GM12878 (cell line): ENCODE results near the gene GOLGA6D. TPM values are rescaled to one million over a fixed set of nuclear protein-coding genes. Genes with fewer than 3 reads are reported as not detected.

Source experiments
- ATAC-seq: fragments of 200-7000 bp; cut with Tn5 transposase; 3 replicates; pipeline ENCODE4 v1.9.1; 2020; ENCODE audit warnings: mild to moderate bottlenecking, moderate library complexity
- BruUV-seq: library from RNA; stranded (reverse); fragments of 400-500 nt; replicated peaks from 2 replicates; lab custom pipeline; 2021; lab: Mats Ljungman, UMichigan
- CTCF ChIA-PET: fragments of 300-600 bp; sonication (Branson Sonifier 250); formaldehyde crosslinking; extraction: SDS; loops from one replicate; lab custom pipeline; 2021; ENCODE audit warnings: inconsistent platforms; lab: Yijun Ruan, JAX
- POLR2A ChIA-PET: fragments of 350-600 bp; formaldehyde crosslinking; extraction: SDS; loops from one replicate; lab custom pipeline; 2021; ENCODE audit warnings: inconsistent platforms; lab: Charles Lee
- RAD21 ChIA-PET: fragments of 300-600 bp; sonication (Branson Sonifier 250); formaldehyde crosslinking; loops from one replicate; lab custom pipeline; 2023; ENCODE audit warnings: antibody characterized with exemption; ENCODE audit not compliant: unreplicated experiment; lab: Charles Lee
- SMC1A ChIA-PET: fragments of 300-600 bp; sonication (Branson Sonifier 250); formaldehyde crosslinking; loops from one replicate; lab custom pipeline; 2023; ENCODE audit not compliant: unreplicated experiment, uncharacterized antibody; lab: Charles Lee
- DNase-seq: peaks from one replicate; pipeline ENCODE4 v3.0.0-alpha.2; 2011; ENCODE audit warnings: low read depth, low spot score
- FAIRE-seq: peaks from 3 replicates; lab custom pipeline; 2011; peaks lifted over from hg19 to GRCh38; lab: Jason Lieb, UNC
- H2AFZ ChIP-seq: 2 replicates; pipeline ENCODE4 v1.6.0; 2011; ENCODE audit warnings: low read depth, low read length, control low read depth; ENCODE audit not compliant: control insufficient read depth
- H3K27ac ChIP-seq: 2 replicates; pipeline ENCODE4 v1.5.1; 2011; ENCODE audit warnings: control low read depth; ENCODE audit not compliant: control insufficient read depth, insufficient read depth
- H3K27me3 ChIP-seq, 2 experiments: replicated peaks in 1 of 2; 2 replicates each; pipeline versions ENCODE4 v1.6.0 to v1.6.1; 2011; ENCODE audit warnings: low read length in 1 of 2; ENCODE audit not compliant: control insufficient read depth in 2 of 2, insufficient read depth in 2 of 2
- H3K36me3 ChIP-seq, 2 experiments: 2 replicates each; pipeline ENCODE4 v1.5.1; 2011; ENCODE audit warnings: low read length in 1 of 2; ENCODE audit not compliant: control insufficient read depth in 2 of 2, insufficient read depth in 2 of 2
- H3K4me1 ChIP-seq: 2 replicates; pipeline ENCODE4 v1.6.1; 2011; ENCODE audit warnings: mild to moderate bottlenecking, low read length, moderate library complexity, mixed read lengths; ENCODE audit not compliant: control insufficient read depth, insufficient read depth
- H3K4me2 ChIP-seq: 2 replicates; pipeline ENCODE4 v1.6.0; 2011; ENCODE audit warnings: control low read depth; ENCODE audit not compliant: control insufficient read depth, insufficient read depth
- H3K4me3 ChIP-seq: fragments of 200-600 bp; sonication (generic); 2 replicates; pipeline ENCODE4 v1.5.1; 2016
- H3K79me2 ChIP-seq: 2 replicates; pipeline ENCODE4 v1.6.0; 2011; ENCODE audit warnings: low read length; ENCODE audit not compliant: control insufficient read depth, insufficient read depth
- H3K9ac ChIP-seq: 2 replicates; pipeline ENCODE4 v1.8.0; 2011; ENCODE audit warnings: low read length, control low read depth, mixed read lengths; ENCODE audit not compliant: control insufficient read depth, insufficient read depth
- H3K9me3 ChIP-seq: replicated peaks from 3 replicates; pipeline ENCODE4 v1.5.1; 2011; ENCODE audit warnings: mild to moderate bottlenecking, low read length; ENCODE audit not compliant: control insufficient read depth, insufficient read depth
- H4K20me1 ChIP-seq: 2 replicates; pipeline ENCODE4 v1.6.0; 2011; ENCODE audit not compliant: control insufficient read depth, insufficient read depth
- CHD4 ChIP-seq: fragments of 200-600 bp; sonication (generic); IDR thresholded peaks from 2 replicates; pipeline ENCODE4 v1.6.1; 2016; ENCODE audit warnings: mild to moderate bottlenecking
- CREB1 ChIP-seq: IDR thresholded peaks from 2 replicates; pipeline ENCODE4 v1.6.1; 2012; ENCODE audit warnings: low read depth, mild to moderate bottlenecking, inconsistent platforms
- EZH2 ChIP-seq: IDR thresholded peaks from 2 replicates; pipeline ENCODE4 v1.6.1; 2012; ENCODE audit warnings: low read depth, mild to moderate bottlenecking, control low read depth, inconsistent platforms, low read length, borderline replicate concordance; ENCODE audit not compliant: control insufficient read depth
- GATAD2B ChIP-seq: fragments of 450-650 bp; conservative IDR thresholded peaks from 2 replicates; pipeline ENCODE4 v1.6.1; 2017; ENCODE audit warnings: low read depth, mild to moderate bottlenecking, moderate library complexity
- POLR2AphosphoS2 ChIP-seq: IDR thresholded peaks from 2 replicates; pipeline ENCODE4 v1.6.1; 2011; ENCODE audit warnings: low read depth, mild to moderate bottlenecking, low read length, improper control_type of control experiment, moderate library complexity
- RAD21 ChIP-seq: IDR thresholded peaks from 2 replicates; pipeline ENCODE4 v1.6.1; 2011; ENCODE audit warnings: mild to moderate bottlenecking, low read depth, low read length, moderate library complexity; ENCODE audit not compliant: insufficient read depth
- RFX5 ChIP-seq: IDR thresholded peaks from 2 replicates; pipeline ENCODE4 v1.6.1; 2011; ENCODE audit warnings: low read depth, low read length, improper control_type of control experiment
- SMARCA5 ChIP-seq: fragments of 450-650 bp; IDR thresholded peaks from 2 replicates; pipeline ENCODE4 v1.6.1; 2017; ENCODE audit warnings: mild to moderate bottlenecking
- SP1 ChIP-seq: IDR thresholded peaks from one replicate; pipeline ENCODE4 v1.6.1; 2011; ENCODE audit warnings: low read depth, low read length
- TCF3 ChIP-seq: IDR thresholded peaks from 2 replicates; pipeline ENCODE4 v1.6.1; 2012; ENCODE audit warnings: low read depth, mild to moderate bottlenecking, low read length, borderline replicate concordance; ENCODE audit not compliant: insufficient read depth
- TCF7 ChIP-seq: IDR thresholded peaks from 2 replicates; pipeline ENCODE4 v1.6.1; 2014; ENCODE audit warnings: antibody characterized with exemption, borderline replicate concordance
- WGBS: methylation state at CpG from one replicate; pipeline ENCODE4 v1.1.6; 2016; ENCODE audit warnings: low lambda C conversion rate; ENCODE audit not compliant: insufficient replicate concordance, insufficient coverage; ENCODE audit errors: missing lambda C conversion rate; 5-methylcytosine and 5-hydroxymethylcytosine counted together
- in situ Hi-C: fragments of 300-500 bp; cut with MboI; formaldehyde crosslinking; loops from 9 replicates; pipeline ENCODE4 v1.14.3; 2018; ENCODE audit warnings: mixed read lengths
- intact Hi-C: fragments of 100-400 bp; cut with micrococcal nuclease; formaldehyde crosslinking; loops from one replicate; pipeline ENCODE4 v1.14.2; 2022; ENCODE audit not compliant: unreplicated experiment
- polyA plus RNA-seq, 11 experiments: library from polyadenylated mRNA; depleted of rRNA in 4 of 11; unstranded in 6 of 11; stranded (reverse) in 5 of 11; fragments of >200 nt; fragmentation: Nextera tagmentation in 4 of 11; fragmentation: Illumina TruSeq in 1 of 11; extraction: Ambion mirVana in 4 of 11; extraction: Trizol in 1 of 11; gene quantifications; 1 replicate in 1 of 11; 2 replicates in 10 of 11; pipeline versions ENCODE4 v1.2.1 to v1.2.3, GENCODE V29; 2011 to 2016; ENCODE audit warnings: inconsistent platforms in 2 of 11, missing spikeins in 2 of 11, low read depth in 1 of 11
- total RNA-seq, 4 experiments: library from RNA; depleted of rRNA in 3 of 4; stranded (reverse); fragments of >200 nt in 3 of 4; fragmentation: Illumina TruSeq in 1 of 4; extraction: Trizol in 1 of 4; gene quantifications; 2 replicates each; pipeline versions ENCODE4 v1.2.1 to v1.2.3, GENCODE V29; 2013 to 2021
- TF ChIP-seq, protein P1 (sequence below): fragments of 450-650 bp; IDR thresholded peaks from 2 replicates; pipeline ENCODE4 v1.6.1; 2017; ENCODE audit warnings: mild to moderate bottlenecking, moderate library complexity
- TF ChIP-seq, protein P2 (sequence below): IDR thresholded peaks from 2 replicates; pipeline ENCODE4 v1.6.1; 2012; ENCODE audit warnings: mild to moderate bottlenecking, low read depth, low read length
- TF ChIP-seq, protein P3 (sequence below): IDR thresholded peaks from 2 replicates; pipeline ENCODE4 v1.6.1; 2012; ENCODE audit warnings: low read depth, low read length, improper control_type of control experiment

The GOLGA6D gene
- total and polyA plus RNA-seq, 10 of the 15 experiments (the other 5 are each of a cell fraction or from before 2014, with no cell fraction given), result not detected

DNA sequence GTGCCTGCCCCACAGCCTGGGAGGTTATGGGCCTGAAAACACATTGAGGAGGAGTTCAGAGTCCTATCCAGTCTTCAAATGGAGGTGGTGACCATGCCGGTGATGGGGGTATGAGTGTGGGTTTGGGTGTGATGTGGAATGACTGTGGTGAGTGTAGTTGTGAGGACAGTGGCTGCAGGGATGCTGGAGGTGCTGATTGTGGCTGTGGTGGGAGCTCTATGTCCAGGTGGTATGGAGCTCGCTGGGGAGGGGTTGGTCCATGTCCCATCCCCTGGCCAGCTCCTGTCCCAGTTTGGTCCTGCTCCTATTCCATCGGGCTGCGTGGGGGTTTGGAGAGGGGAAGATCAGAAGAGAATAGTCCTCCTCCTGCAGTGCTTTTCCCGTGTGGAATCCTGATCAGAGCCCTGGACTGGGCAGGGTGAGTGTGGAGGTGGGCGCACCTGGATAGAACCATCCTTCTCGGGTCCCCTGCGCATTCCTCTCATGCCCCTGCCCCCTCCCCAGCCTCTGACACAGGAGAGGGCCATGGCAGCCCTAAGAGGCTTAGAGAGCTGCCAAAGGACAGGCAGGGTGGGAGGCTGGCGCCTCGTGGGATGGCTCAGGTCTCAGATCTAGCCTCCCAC is 47.5 kb upstream of the GOLGA6D start:
- POLR2A ChIA-PET, result no interaction called here
- 21% methylated on average over 8 of the region's 10 CpGs for WGBS
- SMC1A ChIA-PET, result no interaction called here
- BruUV-seq, result no TSS peak
- H4K20me1 ChIP-seq, result no peaks in the 10 kb centered on the region
- in situ Hi-C loops, result loop anchor here (5.0 kb wide), 1 partner anchor 82 kb away; no protein-coding TSS in a partner anchor
- no peak overlapping the region for H3K9ac ChIP-seq
- H3K4me2 ChIP-seq, result no peak overlapping the region
- CTCF ChIA-PET, result no interaction called here
- no peaks in the 10 kb centered on the region for H3K9me3 ChIP-seq
- no peaks in the 10 kb centered on the region for H3K36me3 ChIP-seq
- no peak for ATAC-seq
- TF ChIP-seq SP1, result no peak
- TF ChIP-seq, protein P1, sequence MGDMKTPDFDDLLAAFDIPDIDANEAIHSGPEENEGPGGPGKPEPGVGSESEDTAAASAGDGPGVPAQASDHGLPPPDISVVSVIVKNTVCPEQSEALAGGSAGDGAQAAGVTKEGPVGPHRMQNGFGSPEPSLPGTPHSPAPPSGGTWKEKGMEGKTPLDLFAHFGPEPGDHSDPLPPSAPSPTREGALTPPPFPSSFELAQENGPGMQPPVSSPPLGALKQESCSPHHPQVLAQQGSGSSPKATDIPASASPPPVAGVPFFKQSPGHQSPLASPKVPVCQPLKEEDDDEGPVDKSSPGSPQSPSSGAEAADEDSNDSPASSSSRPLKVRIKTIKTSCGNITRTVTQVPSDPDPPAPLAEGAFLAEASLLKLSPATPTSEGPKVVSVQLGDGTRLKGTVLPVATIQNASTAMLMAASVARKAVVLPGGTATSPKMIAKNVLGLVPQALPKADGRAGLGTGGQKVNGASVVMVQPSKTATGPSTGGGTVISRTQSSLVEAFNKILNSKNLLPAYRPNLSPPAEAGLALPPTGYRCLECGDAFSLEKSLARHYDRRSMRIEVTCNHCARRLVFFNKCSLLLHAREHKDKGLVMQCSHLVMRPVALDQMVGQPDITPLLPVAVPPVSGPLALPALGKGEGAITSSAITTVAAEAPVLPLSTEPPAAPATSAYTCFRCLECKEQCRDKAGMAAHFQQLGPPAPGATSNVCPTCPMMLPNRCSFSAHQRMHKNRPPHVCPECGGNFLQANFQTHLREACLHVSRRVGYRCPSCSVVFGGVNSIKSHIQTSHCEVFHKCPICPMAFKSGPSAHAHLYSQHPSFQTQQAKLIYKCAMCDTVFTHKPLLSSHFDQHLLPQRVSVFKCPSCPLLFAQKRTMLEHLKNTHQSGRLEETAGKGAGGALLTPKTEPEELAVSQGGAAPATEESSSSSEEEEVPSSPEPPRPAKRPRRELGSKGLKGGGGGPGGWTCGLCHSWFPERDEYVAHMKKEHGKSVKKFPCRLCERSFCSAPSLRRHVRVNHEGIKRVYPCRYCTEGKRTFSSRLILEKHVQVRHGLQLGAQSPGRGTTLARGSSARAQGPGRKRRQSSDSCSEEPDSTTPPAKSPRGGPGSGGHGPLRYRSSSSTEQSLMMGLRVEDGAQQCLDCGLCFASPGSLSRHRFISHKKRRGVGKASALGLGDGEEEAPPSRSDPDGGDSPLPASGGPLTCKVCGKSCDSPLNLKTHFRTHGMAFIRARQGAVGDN, result no peak
- TF ChIP-seq CREB1, result no peak
- TF ChIP-seq TCF7, result no peak
- no peak for TF ChIP-seq SMARCA5
- TF ChIP-seq TCF3, result no peak
- TF ChIP-seq RFX5, result no peak
- TF ChIP-seq EZH2, result no peak
- TF ChIP-seq, protein P2, sequence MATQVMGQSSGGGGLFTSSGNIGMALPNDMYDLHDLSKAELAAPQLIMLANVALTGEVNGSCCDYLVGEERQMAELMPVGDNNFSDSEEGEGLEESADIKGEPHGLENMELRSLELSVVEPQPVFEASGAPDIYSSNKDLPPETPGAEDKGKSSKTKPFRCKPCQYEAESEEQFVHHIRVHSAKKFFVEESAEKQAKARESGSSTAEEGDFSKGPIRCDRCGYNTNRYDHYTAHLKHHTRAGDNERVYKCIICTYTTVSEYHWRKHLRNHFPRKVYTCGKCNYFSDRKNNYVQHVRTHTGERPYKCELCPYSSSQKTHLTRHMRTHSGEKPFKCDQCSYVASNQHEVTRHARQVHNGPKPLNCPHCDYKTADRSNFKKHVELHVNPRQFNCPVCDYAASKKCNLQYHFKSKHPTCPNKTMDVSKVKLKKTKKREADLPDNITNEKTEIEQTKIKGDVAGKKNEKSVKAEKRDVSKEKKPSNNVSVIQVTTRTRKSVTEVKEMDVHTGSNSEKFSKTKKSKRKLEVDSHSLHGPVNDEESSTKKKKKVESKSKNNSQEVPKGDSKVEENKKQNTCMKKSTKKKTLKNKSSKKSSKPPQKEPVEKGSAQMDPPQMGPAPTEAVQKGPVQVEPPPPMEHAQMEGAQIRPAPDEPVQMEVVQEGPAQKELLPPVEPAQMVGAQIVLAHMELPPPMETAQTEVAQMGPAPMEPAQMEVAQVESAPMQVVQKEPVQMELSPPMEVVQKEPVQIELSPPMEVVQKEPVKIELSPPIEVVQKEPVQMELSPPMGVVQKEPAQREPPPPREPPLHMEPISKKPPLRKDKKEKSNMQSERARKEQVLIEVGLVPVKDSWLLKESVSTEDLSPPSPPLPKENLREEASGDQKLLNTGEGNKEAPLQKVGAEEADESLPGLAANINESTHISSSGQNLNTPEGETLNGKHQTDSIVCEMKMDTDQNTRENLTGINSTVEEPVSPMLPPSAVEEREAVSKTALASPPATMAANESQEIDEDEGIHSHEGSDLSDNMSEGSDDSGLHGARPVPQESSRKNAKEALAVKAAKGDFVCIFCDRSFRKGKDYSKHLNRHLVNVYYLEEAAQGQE, result no peak
- no peak for TF ChIP-seq CHD4
- no peak for TF ChIP-seq POLR2AphosphoS2
- no peak for TF ChIP-seq GATAD2B
- TF ChIP-seq RAD21, result no peak
- TF ChIP-seq, protein P3, sequence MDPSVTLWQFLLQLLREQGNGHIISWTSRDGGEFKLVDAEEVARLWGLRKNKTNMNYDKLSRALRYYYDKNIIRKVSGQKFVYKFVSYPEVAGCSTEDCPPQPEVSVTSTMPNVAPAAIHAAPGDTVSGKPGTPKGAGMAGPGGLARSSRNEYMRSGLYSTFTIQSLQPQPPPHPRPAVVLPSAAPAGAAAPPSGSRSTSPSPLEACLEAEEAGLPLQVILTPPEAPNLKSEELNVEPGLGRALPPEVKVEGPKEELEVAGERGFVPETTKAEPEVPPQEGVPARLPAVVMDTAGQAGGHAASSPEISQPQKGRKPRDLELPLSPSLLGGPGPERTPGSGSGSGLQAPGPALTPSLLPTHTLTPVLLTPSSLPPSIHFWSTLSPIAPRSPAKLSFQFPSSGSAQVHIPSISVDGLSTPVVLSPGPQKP, result no peak
- TF ChIP-seq, all 136 proteins: peak for 0
- Histone ChIP-seq H3K27me3 (peaks cover 0 to 2% of the 10 kb centered on the region in 2 experiments; a peak in 1 of 4 replicates), H3K27ac (no peak overlapping the region), H3K4me1 (no peaks in the 10 kb centered on the region), H3K4me3 (no peak overlapping the region), H3K79me2 (no peaks in the 10 kb centered on the region), H2AFZ (no peak overlapping the region)
- RAD21 ChIA-PET, result no interaction called here
- FAIRE-seq, result no peak
- DNase-seq, result no peak
- intact Hi-C loops, result no loop called here
